Aorta (tissue), 5 donors: ENCODE measurements around the gene MMRN2. TPM values are rescaled to one million over a fixed set of nuclear protein-coding genes. Genes with fewer than 3 reads are reported as not detected.
A peak's percentile ranks its signal among the peaks of the same experiment; 100 is the strongest.

Experiments used
- ATAC-seq: fragments of 200-7000 bp; cut with Tn5 transposase; one replicate; pipeline ENCODE4 v1.9.1; 2022; ENCODE audit warnings: moderate library complexity; ENCODE audit not compliant: low FRiP score
- DNase-seq, 2 donors: peaks; one replicate each; pipeline ENCODE4 v3.0.0-alpha.2; 2020
- H3K27ac ChIP-seq, 2 donors: one replicate each; pipeline ENCODE4 v1.5.1; 2013; ENCODE audit warnings: low read length in 2 of 2, mild to moderate bottlenecking in 2 of 2, moderate library complexity in 2 of 2, control low read depth in 1 of 2, inconsistent platforms in 1 of 2, low read depth in 1 of 2
- H3K27me3 ChIP-seq, 2 donors: one replicate each; pipeline ENCODE4 v1.6.1; 2013; ENCODE audit warnings: control low read depth in 1 of 2, low read length in 1 of 2, mild to moderate bottlenecking in 1 of 2, moderate library complexity in 1 of 2; ENCODE audit not compliant: insufficient read depth in 2 of 2, control insufficient read depth in 1 of 2
- H3K36me3 ChIP-seq, 2 donors: one replicate each; pipeline ENCODE4 v1.6.1; 2013; ENCODE audit warnings: control low read depth in 1 of 2, low read length in 1 of 2, mild to moderate bottlenecking in 1 of 2; ENCODE audit not compliant: insufficient read depth in 2 of 2, control insufficient read depth in 1 of 2
- H3K4me1 ChIP-seq, 2 donors: one replicate each; pipeline ENCODE4 v1.6.1; 2013; ENCODE audit warnings: low read length in 2 of 2, control low read depth in 1 of 2, mild to moderate bottlenecking in 1 of 2, moderate library complexity in 1 of 2; ENCODE audit not compliant: insufficient read depth in 2 of 2, control insufficient read depth in 1 of 2
- H3K4me3 ChIP-seq, 2 donors: one replicate each; pipeline ENCODE4 v1.5.1; 2013; ENCODE audit warnings: low read length in 2 of 2, control low read depth in 1 of 2, mild to moderate bottlenecking in 1 of 2
- H3K9me3 ChIP-seq: one replicate; pipeline ENCODE4 v1.6.1; 2013; ENCODE audit warnings: mild to moderate bottlenecking, low read length; ENCODE audit not compliant: control insufficient read depth
- WGBS, 2 donors: extraction: QIAGEN DNeasy Blood & Tissue Kit; methylation state at CpG; one replicate each; pipeline ENCODE4 v1.1.7; 2013; 5-methylcytosine and 5-hydroxymethylcytosine counted together
- intact Hi-C, 2 donors: fragments of 100-400 bp; cut with DNase I; formaldehyde crosslinking; loops; one replicate each; pipeline versions ENCODE4 v1.14.2 to v1.15.0; 2022
- polyA plus RNA-seq, 2 donors: library from polyadenylated mRNA; stranded (reverse); fragments of 200-250 nt; gene quantifications; one replicate each; pipeline ENCODE4 v1.2.3, GENCODE V29; 2013
- total RNA-seq, 2 donors: library from RNA; stranded (reverse); fragmentation: NEBNext Ultra II Directional; extraction: Animal tissue kit (Norgen Biotek cat#: 25700); gene quantifications; one replicate each; pipeline ENCODE4 v1.2.1, GENCODE V29; 2021
- donor health status: healthy with polysubstance abuse.
- donor health status: Bipolar disorder and iron deficiency.
- donor health status: DM: no; HTN: no; CAD: no.
- donor health status: DM: no; HTN: no; CAD: no.
- donor health status: DM: yes; HTN: yes; CAD: no.

Gene MMRN2
- total and polyA plus RNA-seq, 4 donors: 0.63 to 85.6 (median 29.5) TPM

- ATAC-seq (no peak), DNase-seq (peak in 1 of 2 donors; percentile 66)
- intact Hi-C loops: loop anchor here in 1 of 2 donors (2.0 kb wide), 1 partner anchor 27 kb away; no protein-coding TSS in a partner anchor
- Histone ChIP-seq H3K27me3 (no peaks in the 10 kb centered on the region), H3K9me3 (no peaks in the 10 kb centered on the region), H3K36me3 (no peaks in the 10 kb centered on the region), H3K27ac (peak overlapping the region in 1 of 2 donors; percentile 87), H3K4me3 (no peak overlapping the region), H3K4me1 (no peaks in the 10 kb centered on the region)
- WGBS, 2 donors: 57 to 58% methylated on average over 7 of the region's 7 CpGs
Measured at GRCh38 chr10:86967481-86967941, 10.1 kb upstream of the MMRN2 start.

- H3K9me3 ChIP-seq: no peaks in the 10 kb centered on the region
- no peaks in the 10 kb centered on the region for H3K36me3 ChIP-seq
- H3K4me1 ChIP-seq: no peaks in the 10 kb centered on the region
- DNase-seq (peak in 1 of 2 donors; percentile 70), ATAC-seq (no peak)
- intact Hi-C loops: loop anchor here in 1 of 2 donors (2.0 kb wide), 1 partner anchor 25 kb away; no protein-coding TSS in a partner anchor
- H3K4me3 ChIP-seq: no peak overlapping the region
- WGBS, 2 donors: 20 to 26% methylated on average over 11 of the region's 11 CpGs
- peak overlapping the region in 1 of 2 donors; percentile 36 for H3K27ac ChIP-seq
- no peaks in the 10 kb centered on the region for H3K27me3 ChIP-seq
Measured at GRCh38 chr10:86965986-86966654, 8.7 kb upstream of the MMRN2 start.

GRCh38 chr10:86964847-86965190, 7.4 kb upstream of the MMRN2 start:
- intact Hi-C loops: loop anchor here in 1 of 2 donors (5.0 kb wide), 1 partner anchor 253 kb away; no protein-coding TSS in a partner anchor
- 84 to 89% methylated on average over 2 of the region's 2 CpGs for WGBS, 2 donors
- H3K36me3 ChIP-seq: no peaks in the 10 kb centered on the region
- no peaks in the 10 kb centered on the region for H3K4me1 ChIP-seq
- no peak overlapping the region for H3K4me3 ChIP-seq
- H3K27ac ChIP-seq: no peak overlapping the region
- DNase-seq (no peak), ATAC-seq (no peak)
- H3K9me3 ChIP-seq: no peaks in the 10 kb centered on the region
- no peaks in the 10 kb centered on the region for H3K27me3 ChIP-seq

- Histone ChIP-seq H3K36me3 (no peaks in the 10 kb centered on the region), H3K9me3 (no peaks in the 10 kb centered on the region), H3K4me1 (no peaks in the 10 kb centered on the region), H3K4me3 (no peak overlapping the region), H3K27ac (no peak overlapping the region), H3K27me3 (no peaks in the 10 kb centered on the region)
- DNase-seq (peak in 1 of 2 donors; percentile 70), ATAC-seq (no peak)
- intact Hi-C loops: loop anchor here in 1 of 2 donors (5.0 kb wide), 1 partner anchor 252 kb away; no protein-coding TSS in a partner anchor
- 56 to 59% methylated on average over 13 of the region's 13 CpGs for WGBS, 2 donors
Measured at GRCh38 chr10:86964061-86964846, 6.8 kb upstream of the MMRN2 start.

- Histone ChIP-seq H3K9me3 (no peaks in the 10 kb centered on the region), H3K4me1 (no peaks in the 10 kb centered on the region), H3K4me3 (no peak overlapping the region), H3K36me3 (no peaks in the 10 kb centered on the region), H3K27ac (no peak overlapping the region), H3K27me3 (no peaks in the 10 kb centered on the region)
- DNase-seq (no peak), ATAC-seq (no peak)
- intact Hi-C loops: loop anchor here in 1 of 2 donors (5.0 kb wide), 1 partner anchor 251 kb away; no protein-coding TSS in a partner anchor
- 88 to 94% methylated on average over 12 of the region's 12 CpGs for WGBS, 2 donors
Measured at GRCh38 chr10:86963341-86963919, 6.0 kb upstream of the MMRN2 start.

GRCh38 chr10:86962981-86963310, 5.5 kb upstream of the MMRN2 start:
- H3K9me3 ChIP-seq: no peaks in the 10 kb centered on the region
- no peak for ATAC-seq
- no peak for DNase-seq
- no peaks in the 10 kb centered on the region for H3K27me3 ChIP-seq
- intact Hi-C loops: loop anchor here in 1 of 2 donors (5.0 kb wide), 1 partner anchor 251 kb away; no protein-coding TSS in a partner anchor
- no peaks in the 10 kb centered on the region for H3K36me3 ChIP-seq
- H3K4me3 ChIP-seq: no peak overlapping the region
- no peak overlapping the region for H3K27ac ChIP-seq
- WGBS, 2 donors: 87 to 95% methylated on average over 7 of the region's 7 CpGs
- peaks cover 0 to 1% of the 10 kb centered on the region in 2 donors for H3K4me1 ChIP-seq

GRCh38 chr10:86962136-86962980, 4.9 kb upstream of the MMRN2 start:
- H3K36me3 ChIP-seq: no peaks in the 10 kb centered on the region
- no peak for ATAC-seq
- 87 to 91% methylated on average over 7 of the region's 7 CpGs for WGBS, 2 donors
- intact Hi-C loops: loop anchor here in 1 of 2 donors (5.0 kb wide), 1 partner anchor 250 kb away; no protein-coding TSS in a partner anchor
- H3K27me3 ChIP-seq: no peaks in the 10 kb centered on the region
- H3K4me1 ChIP-seq: peaks cover 0 to 5% of the 10 kb centered on the region in 2 donors
- DNase-seq: no peak
- H3K9me3 ChIP-seq: no peaks in the 10 kb centered on the region
- no peak overlapping the region for H3K4me3 ChIP-seq
- H3K27ac ChIP-seq: no peak overlapping the region
